H1 (cell line): Measurements from ENCODE around the gene KLHL26. TPM values are rescaled to one million over a fixed set of nuclear protein-coding genes. Genes with fewer than 3 reads are reported as not detected.

Experiments
- CTCF ChIA-PET: fragments of 300-600 bp; sonication (Branson Sonifier 250); formaldehyde crosslinking; loops from one replicate; lab custom pipeline; 2021; ENCODE audit not compliant: partially characterized antibody; lab: Charles Lee
- POLR2A ChIA-PET: fragments of 300-600 bp; sonication (Branson Sonifier 250); formaldehyde crosslinking; loops from one replicate; lab custom pipeline; 2021; ENCODE audit warnings: inconsistent platforms; ENCODE audit not compliant: partially characterized antibody; lab: Charles Lee
- DNase-seq, 2 experiments: peaks; one replicate each; pipeline versions ENCODE4 v3.0.0 to v3.0.0-alpha.2; 2010 to 2022; ENCODE audit warnings: low spot score in 2 of 2, low read depth in 1 of 2, mixed read lengths in 1 of 2
- FAIRE-seq: peaks from 2 replicates; lab custom pipeline; 2011; peaks lifted over from hg19 to GRCh38; lab: Jason Lieb, UNC
- H2AFZ ChIP-seq: 2 replicates; pipeline ENCODE4 v1.8.1; 2012; ENCODE audit warnings: low read length, inconsistent platforms
- H2AK5ac ChIP-seq: 2 replicates; pipeline ENCODE4 v1.6.1; 2013; ENCODE audit warnings: low read depth, low read length
- H2BK120ac ChIP-seq: replicated peaks from 2 replicates; pipeline ENCODE3; 2013; ENCODE audit warnings: low read depth, low read length, inconsistent platforms
- H2BK12ac ChIP-seq: 2 replicates; pipeline ENCODE4 v1.6.1; 2013; ENCODE audit warnings: low read depth, low read length
- H2BK15ac ChIP-seq: 2 replicates; pipeline ENCODE4 v1.6.1; 2013; ENCODE audit warnings: low read length
- H2BK20ac ChIP-seq: 2 replicates; pipeline ENCODE4 v1.6.1; 2013; ENCODE audit warnings: low read length
- H2BK5ac ChIP-seq: 2 replicates; pipeline ENCODE4 v1.6.1; 2013; ENCODE audit warnings: low read depth, low read length
- H3K14ac ChIP-seq: 2 replicates; pipeline ENCODE4 v1.6.1; 2013; ENCODE audit warnings: inconsistent platforms; ENCODE audit not compliant: insufficient read length
- H3K18ac ChIP-seq: 2 replicates; pipeline ENCODE4 v1.6.1; 2013; ENCODE audit warnings: low read length; ENCODE audit errors: extremely low read depth
- H3K23ac ChIP-seq: 2 replicates; pipeline ENCODE4 v1.6.1; 2013; ENCODE audit warnings: inconsistent platforms; ENCODE audit not compliant: insufficient read length
- H3K23me2 ChIP-seq: 2 replicates; pipeline ENCODE4 v1.6.1; 2013; ENCODE audit warnings: low read depth, low read length
- H3K27ac ChIP-seq: 2 replicates; pipeline ENCODE4 v1.6.1; 2011; ENCODE audit warnings: low read depth, low read length, inconsistent platforms
- H3K27me3 ChIP-seq, 4 experiments: replicated peaks in 1 of 4; 1 replicate in 1 of 4; 2 replicates in 3 of 4; pipeline versions ENCODE4 v1.6.1 to v1.8.1; 2011 to 2013; ENCODE audit warnings: low read length in 3 of 4, mild to moderate bottlenecking in 3 of 4, inconsistent platforms in 2 of 4, mixed read lengths in 2 of 4, moderate library complexity in 1 of 4; ENCODE audit not compliant: control insufficient read depth in 3 of 4, insufficient read depth in 3 of 4; ENCODE audit errors: extremely low read depth in 1 of 4
- H3K36me3 ChIP-seq, 4 experiments: 2 replicates each; pipeline versions ENCODE4 v1.6.1 to v1.8.1; 2011 to 2013; ENCODE audit warnings: mild to moderate bottlenecking in 4 of 4, low read length in 3 of 4, moderate library complexity in 2 of 4, control low read depth in 1 of 4, inconsistent platforms in 1 of 4; ENCODE audit not compliant: insufficient read depth in 4 of 4, control insufficient read depth in 2 of 4
- H3K4ac ChIP-seq: replicated peaks from 2 replicates; pipeline ENCODE3; 2013; ENCODE audit warnings: low read length, low read depth, mixed read lengths, inconsistent platforms; ENCODE audit not compliant: insufficient read length
- H3K4me1 ChIP-seq, 4 experiments: replicated peaks in 1 of 4; 1 replicate in 1 of 4; 2 replicates in 3 of 4; pipeline versions ENCODE4 v1.6.1 to v1.8.1; 2011 to 2013; ENCODE audit warnings: low read length in 3 of 4, inconsistent platforms in 2 of 4, mixed read lengths in 1 of 4; ENCODE audit not compliant: insufficient read depth in 4 of 4, control insufficient read depth in 3 of 4
- H3K4me2 ChIP-seq, 2 experiments: 2 replicates each; pipeline versions ENCODE4 v1.6.1 to v1.8.1; 2011 to 2013; ENCODE audit warnings: low read depth in 2 of 2, low read length in 2 of 2, control low read depth in 1 of 2, inconsistent platforms in 1 of 2, mild to moderate bottlenecking in 1 of 2; ENCODE audit not compliant: insufficient read depth in 1 of 2
- H3K4me3 ChIP-seq, 4 experiments: fragments of 200-600, 300-600 bp in 1 of 4; sonication (generic), shearing (Covaris generic), sonication (Bioruptor Twin) in 1 of 4; 2 replicates each; pipeline versions ENCODE4 v1.5.1 to v1.8.1; 2011 to 2016; ENCODE audit warnings: low read length in 4 of 4, low read depth in 3 of 4, control low read depth in 2 of 4, inconsistent platforms in 2 of 4, mild to moderate bottlenecking in 2 of 4, mixed read lengths in 1 of 4, moderate library complexity in 1 of 4; ENCODE audit not compliant: insufficient read depth in 2 of 4; ENCODE audit errors: extremely low read depth in 1 of 4
- H3K56ac ChIP-seq: replicated peaks from 2 replicates; pipeline ENCODE3; 2013; ENCODE audit warnings: low read depth, mild to moderate bottlenecking, mixed read lengths, low read length, inconsistent platforms; ENCODE audit not compliant: insufficient read length
- H3K79me1 ChIP-seq: 2 replicates; pipeline ENCODE4 v1.6.1; 2013; ENCODE audit warnings: low read depth, low read length, control low read depth
- H3K79me2 ChIP-seq, 2 experiments: 2 replicates each; pipeline versions ENCODE4 v1.6.1 to v1.8.1; 2012 to 2013; ENCODE audit warnings: low read length in 2 of 2, mild to moderate bottlenecking in 2 of 2, inconsistent platforms in 1 of 2; ENCODE audit not compliant: insufficient read depth in 2 of 2, control insufficient read depth in 1 of 2
- H3K9ac ChIP-seq, 4 experiments: replicated peaks in 1 of 4; 1 replicate in 1 of 4; 2 replicates in 3 of 4; pipeline versions ENCODE4 v1.6.1 to v1.8.1; 2011 to 2013; ENCODE audit warnings: low read depth in 3 of 4, low read length in 3 of 4, control low read depth in 2 of 4, mild to moderate bottlenecking in 2 of 4, moderate library complexity in 2 of 4, inconsistent platforms in 1 of 4; ENCODE audit errors: extremely low read depth in 1 of 4
- H3K9me3 ChIP-seq, 2 experiments: 2 replicates each; pipeline versions ENCODE4 v1.6.1 to v1.8.1; 2012 to 2013; ENCODE audit warnings: mild to moderate bottlenecking in 2 of 2, moderate library complexity in 2 of 2, control low read depth in 1 of 2, inconsistent platforms in 1 of 2, low read depth in 1 of 2, low read length in 1 of 2, mixed read lengths in 1 of 2; ENCODE audit not compliant: insufficient read depth in 2 of 2
- H4K20me1 ChIP-seq, 2 experiments: replicated peaks in 1 of 2; 2 replicates each; pipeline versions ENCODE3 to v1.8.1; 2011 to 2013; ENCODE audit warnings: inconsistent platforms in 2 of 2, low read length in 2 of 2, mild to moderate bottlenecking in 1 of 2; ENCODE audit not compliant: insufficient read depth in 2 of 2, control insufficient read depth in 1 of 2
- H4K5ac ChIP-seq: 2 replicates; pipeline ENCODE4 v1.6.1; 2013; ENCODE audit warnings: low read length, low read depth, mixed read lengths, inconsistent platforms; ENCODE audit not compliant: insufficient read length
- H4K8ac ChIP-seq: 2 replicates; pipeline ENCODE4 v1.8.0; 2013; ENCODE audit warnings: mild to moderate bottlenecking, moderate library complexity, low read length, inconsistent platforms; ENCODE audit not compliant: insufficient read depth; ENCODE audit errors: extremely low read depth
- H4K91ac ChIP-seq: replicated peaks from 2 replicates; pipeline ENCODE3; 2013; ENCODE audit warnings: low read length, mixed read lengths, inconsistent platforms; ENCODE audit not compliant: insufficient read length
- CBX5 ChIP-seq: fragments of 300-800, 300-1000 bp; sonication (generic); IDR thresholded peaks from 2 replicates; pipeline ENCODE4 v1.7.1; 2016; ENCODE audit warnings: antibody characterized with exemption, low read length, low read depth
- SP2 ChIP-seq: IDR thresholded peaks from 2 replicates; pipeline ENCODE4 v1.6.1; 2012; ENCODE audit warnings: mild to moderate bottlenecking, low read length, inconsistent platforms
- YY1 ChIP-seq: IDR thresholded peaks from 2 replicates; pipeline ENCODE4 v1.6.1; 2011; ENCODE audit warnings: low read depth, mild to moderate bottlenecking, low read length
- WGBS, 2 experiments: shearing (Covaris generic) in 1 of 2; methylation state at CpG; one replicate each; pipeline versions ENCODE4 v1.1.6 to v1.1.7; 2013 to 2015; ENCODE audit warnings: low lambda C conversion rate in 2 of 2, mixed read lengths in 2 of 2, inconsistent platforms in 1 of 2, low coverage in 1 of 2, missing lambda C conversion rate in 1 of 2; ENCODE audit not compliant: insufficient replicate concordance in 2 of 2, insufficient coverage in 1 of 2, insufficient read length in 1 of 2; ENCODE audit errors: extremely low coverage in 1 of 2, missing lambda C conversion rate in 1 of 2; 5-methylcytosine and 5-hydroxymethylcytosine counted together
- polyA plus RNA-seq, 7 experiments: library from polyadenylated mRNA; depleted of rRNA in 3 of 7; stranded (reverse) in 5 of 7; unstranded in 2 of 7; fragments of >200 nt in 5 of 7; fragments of 200-250 nt in 2 of 7; gene quantifications; 1 replicate in 5 of 7; 2 replicates in 1 of 7; 4 replicates in 1 of 7; pipeline versions ENCODE4 v1.2.1 to v1.2.3, GENCODE V29; 2011 to 2013; ENCODE audit warnings: missing spikeins in 2 of 7, mixed read lengths in 2 of 7
- total RNA-seq: library from RNA; stranded (reverse); fragmentation: NEBNext Ultra II Directional; extraction: Animal tissue kit (Norgen Biotek cat#: 25700); gene quantifications from 2 replicates; pipeline ENCODE4 v1.2.1, GENCODE V29; 2021
- TF ChIP-seq, protein P1 (sequence below): IDR thresholded peaks from 2 replicates; pipeline ENCODE4 v1.6.1; 2012; ENCODE audit warnings: inconsistent platforms

KLHL26 gene
- total and polyA plus RNA-seq, 2 of the 8 experiments (the other 6 are each of a cell fraction or from before 2014, with no cell fraction given) = 2.2 to 8.8 TPM

DNA sequence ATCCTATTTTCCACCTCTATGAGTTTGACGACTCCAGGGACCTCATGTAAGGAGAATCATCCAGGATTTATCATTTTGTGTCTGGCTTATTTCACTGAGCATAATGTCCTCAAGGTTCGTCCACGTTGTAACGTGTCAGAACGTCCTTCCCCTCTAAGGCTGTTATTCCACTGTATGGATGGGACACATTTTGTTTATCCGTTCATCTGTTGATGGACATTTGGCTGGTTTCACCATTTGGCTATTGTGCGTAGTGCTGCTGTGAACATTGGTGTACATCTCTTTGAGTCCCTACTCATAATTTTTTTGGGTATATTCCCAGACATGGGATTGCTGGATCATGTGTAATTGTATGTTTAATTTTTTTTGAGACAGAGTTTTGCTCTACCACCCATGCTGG, 68.1 kb downstream of the KLHL26 start:
- Histone ChIP-seq H3K14ac (no peak overlapping the region), H2BK5ac (no peak overlapping the region), H2BK20ac (no peak overlapping the region), H3K79me2 (peaks cover 0 to 8% of the 10 kb centered on the region in 2 experiments; a peak in 1 of 4 replicates), H3K27ac (no peak overlapping the region), H4K5ac (no peak overlapping the region), H4K91ac (no peak overlapping the region), H2AFZ (no peak overlapping the region), H2BK15ac (no peak overlapping the region), H4K8ac (no peak overlapping the region), H3K79me1 (peaks cover 5% of the 10 kb centered on the region), H3K27me3 (no peaks in the 10 kb centered on the region), H2BK12ac (no peak overlapping the region), H2BK120ac (no peak overlapping the region), H3K23ac (no peak overlapping the region), H3K4me2 (no peak overlapping the region), H4K20me1 (peaks cover 14 to 25% of the 10 kb centered on the region in 2 experiments), H3K9ac (no peak overlapping the region), H3K56ac (no peak overlapping the region), H3K18ac (no peak overlapping the region), H3K9me3 (no peaks in the 10 kb centered on the region), H3K4me1 (peaks cover 0 to 10% (median 4%) of the 10 kb centered on the region in 4 experiments; a peak in 4 of 7 replicates), H3K4me3 (no peak overlapping the region), H2AK5ac (no peak overlapping the region), H3K36me3 (no peaks in the 10 kb centered on the region), H3K23me2 (peaks cover 3% of the 10 kb centered on the region; the same call in 1 of the 2 replicates), H3K4ac (no peak overlapping the region)
- TF ChIP-seq, protein P1, sequence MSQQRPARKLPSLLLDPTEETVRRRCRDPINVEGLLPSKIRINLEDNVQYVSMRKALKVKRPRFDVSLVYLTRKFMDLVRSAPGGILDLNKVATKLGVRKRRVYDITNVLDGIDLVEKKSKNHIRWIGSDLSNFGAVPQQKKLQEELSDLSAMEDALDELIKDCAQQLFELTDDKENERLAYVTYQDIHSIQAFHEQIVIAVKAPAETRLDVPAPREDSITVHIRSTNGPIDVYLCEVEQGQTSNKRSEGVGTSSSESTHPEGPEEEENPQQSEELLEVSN = no peak
- no peak for TF ChIP-seq YY1
- no peak for TF ChIP-seq SP2
- TF ChIP-seq CBX5 = no peak
- WGBS, 2 experiments = 90% methylated on average over 7 of the region's 7 CpGs; no CpG with 5 or more reads in 1 of the 2 experiments
- POLR2A ChIA-PET = no interaction called here
- CTCF ChIA-PET = no interaction called here
- no peak for DNase-seq
- FAIRE-seq = no peak
